Coronary artery (tissue), 2 donors: ENCODE results near the gene TSEN54.

Experiments
- DNase-seq: peaks from one replicate; pipeline ENCODE4 v3.0.0-alpha.2; 2017; ENCODE audit warnings: low spot score
- H3K27ac ChIP-seq, 2 donors: fragments of 200-600 bp; sonication (generic); one replicate each; pipeline ENCODE4 v1.5.1; 2016 to 2019
- H3K4me3 ChIP-seq: fragments of 200-600 bp; sonication (generic); 2 replicates; pipeline ENCODE4 v1.5.1; 2016; ENCODE audit warnings: mild to moderate bottlenecking, moderate library complexity
- TF ChIP-seq, protein P1 (sequence below): fragments of 200-600 bp; sonication (generic); IDR thresholded peaks from one replicate; pipeline ENCODE4 v1.5.1; 2019; ENCODE audit warnings: antibody characterized with exemption

The TSEN54 gene

DNA sequence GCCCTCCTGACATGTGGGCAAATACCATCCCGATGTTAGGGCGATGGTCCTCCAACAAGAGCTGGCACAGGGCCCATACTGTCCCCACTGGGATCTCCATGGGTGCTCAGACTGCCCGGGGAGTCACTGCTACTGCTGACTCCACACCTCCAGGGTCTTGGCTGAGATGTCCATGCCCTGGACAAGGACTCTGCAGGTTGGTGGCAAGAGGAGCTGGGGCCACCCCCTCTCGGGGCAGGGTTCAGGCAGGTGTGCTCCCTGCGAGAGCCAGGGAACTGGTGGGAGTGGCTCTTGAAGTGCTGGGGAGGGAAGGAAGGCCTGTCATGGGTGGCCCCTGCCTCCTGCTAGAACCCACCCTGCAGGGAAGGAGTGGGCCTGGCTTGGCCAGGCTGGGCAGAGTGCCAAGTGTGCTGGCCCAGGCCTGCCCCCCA, 7.4 kb upstream of the TSEN54 start:
- H3K4me3 ChIP-seq: peak overlapping the region; percentile 39
- no peak for DNase-seq
- TF ChIP-seq, protein P1, sequence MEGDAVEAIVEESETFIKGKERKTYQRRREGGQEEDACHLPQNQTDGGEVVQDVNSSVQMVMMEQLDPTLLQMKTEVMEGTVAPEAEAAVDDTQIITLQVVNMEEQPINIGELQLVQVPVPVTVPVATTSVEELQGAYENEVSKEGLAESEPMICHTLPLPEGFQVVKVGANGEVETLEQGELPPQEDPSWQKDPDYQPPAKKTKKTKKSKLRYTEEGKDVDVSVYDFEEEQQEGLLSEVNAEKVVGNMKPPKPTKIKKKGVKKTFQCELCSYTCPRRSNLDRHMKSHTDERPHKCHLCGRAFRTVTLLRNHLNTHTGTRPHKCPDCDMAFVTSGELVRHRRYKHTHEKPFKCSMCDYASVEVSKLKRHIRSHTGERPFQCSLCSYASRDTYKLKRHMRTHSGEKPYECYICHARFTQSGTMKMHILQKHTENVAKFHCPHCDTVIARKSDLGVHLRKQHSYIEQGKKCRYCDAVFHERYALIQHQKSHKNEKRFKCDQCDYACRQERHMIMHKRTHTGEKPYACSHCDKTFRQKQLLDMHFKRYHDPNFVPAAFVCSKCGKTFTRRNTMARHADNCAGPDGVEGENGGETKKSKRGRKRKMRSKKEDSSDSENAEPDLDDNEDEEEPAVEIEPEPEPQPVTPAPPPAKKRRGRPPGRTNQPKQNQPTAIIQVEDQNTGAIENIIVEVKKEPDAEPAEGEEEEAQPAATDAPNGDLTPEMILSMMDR: no peak
- H3K27ac ChIP-seq: peak overlapping the region; percentile 11 to 77

DNA sequence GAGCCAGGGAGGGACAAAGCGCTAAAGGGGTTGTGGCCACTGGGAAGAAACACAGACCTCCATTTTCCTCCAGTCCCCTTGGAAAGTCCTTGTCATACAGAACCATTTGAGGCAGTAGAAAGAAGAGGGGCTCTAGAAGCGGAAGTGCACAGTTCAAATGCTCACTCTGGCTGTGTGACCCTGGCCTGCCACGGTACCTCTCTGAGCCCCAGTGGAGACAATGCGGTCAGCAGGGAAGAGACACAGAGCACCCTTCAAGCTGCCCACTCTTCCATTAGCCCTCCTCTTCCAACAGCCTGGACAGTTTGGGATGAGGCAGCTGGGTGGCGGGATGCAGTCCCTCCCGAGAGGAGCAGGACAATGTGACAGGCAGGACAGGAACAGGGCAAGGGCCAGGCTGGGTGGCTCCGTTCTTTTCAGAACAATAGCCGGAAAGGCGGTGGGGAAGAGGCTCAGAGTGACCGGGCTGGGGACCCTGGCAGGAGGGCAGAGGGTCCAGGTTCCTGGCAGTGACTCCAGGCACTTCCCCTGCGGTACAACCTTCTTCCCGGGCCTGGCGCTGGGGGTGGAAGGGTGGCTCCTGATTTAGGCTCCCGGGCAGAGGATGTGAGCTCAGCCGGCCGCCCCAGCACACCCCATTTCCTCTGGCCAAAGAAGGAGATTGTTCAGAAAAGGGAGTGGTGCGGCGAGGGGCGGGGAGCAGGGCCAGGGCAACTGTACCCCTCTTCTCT, 6.6 kb upstream of the TSEN54 start:
- no peak for DNase-seq
- Histone ChIP-seq H3K4me3 (peak overlapping the region; percentile 39), H3K27ac (peak overlapping the region; percentile 11 to 77)
- TF ChIP-seq, protein P1: no peak

DNA sequence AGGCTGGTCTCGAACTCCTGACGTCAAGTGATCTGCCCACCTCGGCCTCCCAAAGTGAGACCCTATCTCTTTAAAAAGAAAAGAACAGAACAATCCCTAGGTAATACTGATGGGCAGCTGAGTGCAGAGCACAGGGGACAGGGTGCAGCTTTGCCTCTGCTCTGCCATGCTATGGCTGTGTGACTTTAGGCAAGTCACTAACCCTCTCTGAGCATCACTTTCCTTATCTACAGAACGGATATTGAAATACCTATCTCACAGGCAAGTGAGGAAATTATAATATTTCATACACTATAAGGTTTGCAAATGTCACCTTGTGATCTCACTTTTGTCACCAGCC, 5.1 kb upstream of the TSEN54 start:
- DNase-seq: no peak
- peak overlapping the region; percentile 78 for H3K4me3 ChIP-seq
- H3K27ac ChIP-seq: peak overlapping the region in 1 of 2 donors; percentile 87

DNA sequence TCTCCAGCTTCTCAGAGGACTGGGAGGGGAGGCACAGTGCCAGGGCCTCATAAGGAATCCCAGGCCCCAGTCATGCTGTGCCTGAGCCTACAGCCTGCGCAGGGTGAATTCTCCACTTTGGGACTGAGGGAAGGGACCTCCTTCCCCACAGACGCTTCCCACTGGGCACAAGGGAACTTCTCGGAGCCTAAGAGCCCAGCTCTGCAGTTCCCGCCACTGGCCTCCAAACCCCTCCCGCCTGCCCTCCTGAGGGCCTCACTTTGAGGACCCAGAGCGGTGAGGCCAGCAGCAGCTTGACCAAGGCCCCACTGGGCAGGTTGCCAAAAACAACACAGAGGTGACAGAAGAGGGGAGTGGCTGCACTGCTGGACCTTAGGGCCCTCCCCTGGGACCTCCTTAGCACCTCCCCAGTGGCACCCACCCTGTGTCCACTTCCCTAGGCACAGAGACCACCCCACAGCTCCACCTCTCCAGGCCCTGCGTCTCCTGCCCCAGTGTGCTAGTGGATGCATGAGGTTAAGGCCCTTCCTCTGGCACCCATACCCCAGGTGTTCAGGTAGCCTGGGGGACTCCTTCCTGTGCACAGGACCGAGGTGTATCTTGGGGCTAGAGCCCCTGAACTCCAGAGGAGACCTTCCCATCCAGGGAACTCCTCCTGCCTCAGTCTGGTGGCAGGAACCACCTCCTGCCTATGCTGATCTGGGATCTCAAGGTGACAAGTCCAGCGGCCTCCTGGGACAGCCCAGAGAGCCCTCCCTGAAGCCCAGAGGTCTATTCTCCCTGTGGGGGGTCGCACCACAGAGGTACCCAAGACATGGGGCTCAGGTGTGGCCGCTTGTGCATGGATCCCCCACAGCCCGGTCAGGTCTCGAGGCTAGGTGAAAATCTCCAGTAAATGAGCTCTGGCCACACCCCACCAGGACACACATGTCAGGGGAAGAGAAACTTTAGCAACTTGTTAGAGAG, 4.4 kb upstream of the TSEN54 start:
- Histone ChIP-seq H3K27ac (peak overlapping the region; percentile 52 to 87), H3K4me3 (peak overlapping the region; percentile 78)
- TF ChIP-seq, protein P1: no peak
- no peak for DNase-seq

More for the DNA sequence above, 5.1 kb upstream of the TSEN54 start:
- TF ChIP-seq, protein P1: no peak

DNA sequence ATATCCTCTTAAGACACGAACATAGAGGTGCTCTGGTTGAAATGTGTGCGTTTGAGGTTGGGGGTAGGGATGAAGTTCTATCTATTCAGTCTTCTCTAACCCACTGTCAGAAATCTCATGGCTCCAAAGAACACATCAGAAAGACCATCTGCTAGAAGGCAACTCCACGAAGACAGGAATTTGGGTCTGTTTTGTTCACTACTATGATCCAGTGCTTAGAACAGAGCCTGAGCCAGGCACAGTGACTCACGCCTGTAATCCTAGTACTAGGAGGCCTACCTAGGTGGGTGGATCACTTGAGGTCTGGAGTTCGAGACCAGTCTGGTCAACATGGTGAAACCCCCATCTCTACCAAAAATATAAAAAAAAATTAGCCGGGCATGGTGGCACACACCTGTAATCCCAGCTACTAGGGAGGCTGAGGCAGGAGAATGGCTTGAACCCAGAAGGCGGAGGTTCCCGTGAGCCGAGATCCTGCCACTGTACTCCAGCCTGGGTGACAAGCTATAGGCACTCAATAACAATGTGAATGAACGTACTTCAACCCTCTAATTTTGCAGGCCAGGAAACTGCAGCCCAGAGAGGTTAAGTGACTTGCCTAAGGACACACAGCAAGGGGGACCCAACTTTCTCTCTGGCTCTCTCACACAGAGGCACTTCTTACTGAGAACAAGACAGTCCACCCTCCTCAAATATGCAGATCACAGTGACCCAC, 3.2 kb upstream of the TSEN54 start:
- Histone ChIP-seq H3K4me3 (peak overlapping the region; percentile 78), H3K27ac (peak overlapping the region; percentile 39 to 87)
- TF ChIP-seq, protein P1: no peak
- DNase-seq: no peak

DNA sequence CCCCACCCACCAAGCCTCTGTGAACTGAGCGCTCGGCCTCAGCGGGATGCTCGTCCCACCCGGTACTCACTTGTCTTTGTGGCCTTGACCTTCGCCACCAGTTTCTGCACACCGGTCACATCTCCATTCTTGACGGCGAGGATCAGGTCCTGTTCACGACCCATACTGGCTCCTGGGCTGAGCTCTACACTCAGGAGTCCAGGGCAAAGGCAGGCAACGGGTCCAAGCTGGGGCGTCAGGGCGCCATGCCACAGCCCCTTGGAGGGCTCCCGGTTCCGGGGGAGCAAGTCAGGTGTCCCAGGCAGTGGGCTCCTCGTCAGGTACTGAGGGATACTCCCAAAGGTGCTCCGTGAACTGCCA, 2.7 kb upstream of the TSEN54 start:
- DNase-seq: no peak
- peak overlapping the region; percentile 87 to 94 for H3K27ac ChIP-seq
- TF ChIP-seq, protein P1: no peak
- peak overlapping the region; percentile 78 for H3K4me3 ChIP-seq
